NCI-H774 (cell line): Measurements from ENCODE around the gene ERP29.
"Not testable (repeated sequence)": the region's sequence is repeated elsewhere in the genome, so short reads cannot be mapped to it uniquely, and the experiment has no call there.

Experiments
- DNase-seq: peaks from one replicate; lab custom pipeline; 2025; lab: John Stamatoyannopoulos, UW

Gene ERP29

GRCh38 chr12:112001576-112001975, 11.7 kb upstream of the ERP29 start:
- DNase-seq, result no peak

- no peak for DNase-seq
Measured at GRCh38 chr12:112004041-112004440, 9.2 kb upstream of the ERP29 start.

- DNase-seq, result no peak
Measured at GRCh38 chr12:112005419-112006395, 7.5 kb upstream of the ERP29 start.

- no peak for DNase-seq
Measured at GRCh38 chr12:112007945-112008344, 5.3 kb upstream of the ERP29 start.

GRCh38 chr12:112008918-112009317, 4.3 kb upstream of the ERP29 start:
- no peak for DNase-seq

GRCh38 chr12:112009596-112009995, 3.6 kb upstream of the ERP29 start:
- not testable (repeated sequence) for DNase-seq

- no peak for DNase-seq
Measured at GRCh38 chr12:112010415-112011344, 2.5 kb upstream of the ERP29 start.

GRCh38 chr12:112011685-112012084, 1.5 kb upstream of the ERP29 start:
- DNase-seq, result no peak

GRCh38 chr12:112013601-112014402, 576 bp downstream of the ERP29 start:
- peak; percentile 78 for DNase-seq

GRCh38 chr12:112015938-112016337, 2.7 kb downstream of the ERP29 start:
- no peak for DNase-seq

- DNase-seq, result no peak
Measured at GRCh38 chr12:112017041-112017440, 3.8 kb downstream of the ERP29 start.

GRCh38 chr12:112018571-112019237, 5.5 kb downstream of the ERP29 start:
- peak; percentile 52 for DNase-seq

- DNase-seq, result no peak
Measured at GRCh38 chr12:112020947-112021457, 7.8 kb downstream of the ERP29 start.

GRCh38 chr12:112022241-112023016, 9.2 kb downstream of the ERP29 start:
- DNase-seq, result no peak

GRCh38 chr12:112023759-112024396, 10.7 kb downstream of the ERP29 start:
- no peak for DNase-seq

GRCh38 chr12:112025808-112026375, 12.7 kb downstream of the ERP29 start:
- DNase-seq, result no peak

GRCh38 chr12:112029301-112029700, 16.1 kb downstream of the ERP29 start:
- no peak for DNase-seq

GRCh38 chr12:112031472-112031871, 18.2 kb downstream of the ERP29 start:
- no peak for DNase-seq

GRCh38 chr12:112032292-112032691, 19.1 kb downstream of the ERP29 start:
- no peak for DNase-seq
